ENCODE measurements around the gene RPGRIP1L. TPM values are rescaled to one million over a fixed set of nuclear protein-coding genes. Genes with fewer than 3 reads are reported as not detected.

RPGRIP1L gene
- total and polyA plus RNA-seq, 2 donors (not counting 1 experiment from before 2014, with no cell fraction given), result 7.4 to 13.0 TPM

- Histone ChIP-seq H2AFZ (ENCODE audit: low read length) (no peak overlapping the region), H3K4me1 (ENCODE audit: control insufficient read depth, extremely low read depth, insufficient read depth, low read length) (no peaks in the 10 kb centered on the region), H3K27me3 (ENCODE audit: control insufficient read depth, insufficient read depth, low read length) (no peaks in the 10 kb centered on the region), H3K4me2 (ENCODE audit: extremely low read depth, insufficient read depth, low read length) (no peak overlapping the region), H3K9ac (ENCODE audit: insufficient read depth, low read length) (no peak overlapping the region), H3K27ac (ENCODE audit: insufficient read depth, low read length) (no peak overlapping the region), H4K20me1 (ENCODE audit: control insufficient read depth, extremely low read depth, insufficient read depth, low read length) (no peaks in the 10 kb centered on the region), H3K36me3 (ENCODE audit: control insufficient read depth, insufficient read depth, low read length) (no peaks in the 10 kb centered on the region), H3K4me3 (replicated peaks in 1 of 4; ENCODE audit: control extremely low read depth in 1 of 4, insufficient read depth in 1 of 4, low read depth in 3 of 4, low read length in 4 of 4) (no peak overlapping the region), H3K9me3 (ENCODE audit: control insufficient read depth, insufficient read depth, low read depth, low read length) (no peaks in the 10 kb centered on the region), H3K79me2 (ENCODE audit: control insufficient read depth, insufficient read depth, low read length) (peaks cover 31% of the 10 kb centered on the region)
- no peak for DNase-seq (ENCODE audit: low read depth in 2 of 2)
- TF ChIP-seq CTCF (conservative IDR thresholded peaks at IDR 0.05 in 1 of 2, IDR thresholded peaks at IDR 0.05 in 1 of 2; ENCODE audit: low read depth in 1 of 2, low read length in 2 of 2), result no peak
- no peak for TF ChIP-seq EZH2 (IDR thresholded peaks at IDR 0.05; ENCODE audit: low read length, missing control alignments)
These were observed 8.4 kb upstream of the RPGRIP1L start for GRCh38 chr16:53712065-53712464.

GRCh38 chr16:53711390-53711789 is 7.7 kb upstream of the RPGRIP1L start:
- H3K4me2 ChIP-seq (ENCODE audit: extremely low read depth, insufficient read depth, low read length), result no peak overlapping the region
- H3K27me3 ChIP-seq (ENCODE audit: control insufficient read depth, insufficient read depth, low read length), result no peaks in the 10 kb centered on the region
- H2AFZ ChIP-seq (ENCODE audit: low read length), result no peak overlapping the region
- no peak overlapping the region for H3K27ac ChIP-seq (ENCODE audit: insufficient read depth, low read length)
- DNase-seq (ENCODE audit: low read depth in 2 of 2), result no peak
- H3K4me3 ChIP-seq (replicated peaks in 1 of 4; ENCODE audit: control extremely low read depth in 1 of 4, insufficient read depth in 1 of 4, low read depth in 3 of 4, low read length in 4 of 4), result no peak overlapping the region
- TF ChIP-seq CTCF (conservative IDR thresholded peaks at IDR 0.05 in 1 of 2, IDR thresholded peaks at IDR 0.05 in 1 of 2; ENCODE audit: low read depth in 1 of 2, low read length in 2 of 2) (no peak), EZH2 (IDR thresholded peaks at IDR 0.05; ENCODE audit: low read length, missing control alignments) (no peak)
- H3K9ac ChIP-seq (ENCODE audit: insufficient read depth, low read length), result no peak overlapping the region
- no peaks in the 10 kb centered on the region for H3K4me1 ChIP-seq (ENCODE audit: control insufficient read depth, extremely low read depth, insufficient read depth, low read length)
- H3K9me3 ChIP-seq (ENCODE audit: control insufficient read depth, insufficient read depth, low read depth, low read length), result no peaks in the 10 kb centered on the region
- H3K36me3 ChIP-seq (ENCODE audit: control insufficient read depth, insufficient read depth, low read length), result no peaks in the 10 kb centered on the region
- peaks cover 36% of the 10 kb centered on the region for H3K79me2 ChIP-seq (ENCODE audit: control insufficient read depth, insufficient read depth, low read length)
- H4K20me1 ChIP-seq (ENCODE audit: control insufficient read depth, extremely low read depth, insufficient read depth, low read length), result no peaks in the 10 kb centered on the region

- no peaks in the 10 kb centered on the region for H4K20me1 ChIP-seq (ENCODE audit: control insufficient read depth, extremely low read depth, insufficient read depth, low read length)
- H3K79me2 ChIP-seq (ENCODE audit: control insufficient read depth, insufficient read depth, low read length), result peaks cover 47% of the 10 kb centered on the region
- no peak overlapping the region for H3K4me3 ChIP-seq (replicated peaks in 1 of 4; ENCODE audit: control extremely low read depth in 1 of 4, insufficient read depth in 1 of 4, low read depth in 3 of 4, low read length in 4 of 4)
- H3K27ac ChIP-seq (ENCODE audit: insufficient read depth, low read length), result no peak overlapping the region
- no peak for TF ChIP-seq EZH2 (IDR thresholded peaks at IDR 0.05; ENCODE audit: low read length, missing control alignments)
- no peak for TF ChIP-seq CTCF (conservative IDR thresholded peaks at IDR 0.05 in 1 of 2, IDR thresholded peaks at IDR 0.05 in 1 of 2; ENCODE audit: low read depth in 1 of 2, low read length in 2 of 2)
- no peak for DNase-seq (ENCODE audit: low read depth in 2 of 2)
- H3K27me3 ChIP-seq (ENCODE audit: control insufficient read depth, insufficient read depth, low read length), result no peaks in the 10 kb centered on the region
- H3K36me3 ChIP-seq (ENCODE audit: control insufficient read depth, insufficient read depth, low read length), result no peaks in the 10 kb centered on the region
- H3K4me2 ChIP-seq (ENCODE audit: extremely low read depth, insufficient read depth, low read length), result no peak overlapping the region
- no peaks in the 10 kb centered on the region for H3K9me3 ChIP-seq (ENCODE audit: control insufficient read depth, insufficient read depth, low read depth, low read length)
- H3K4me1 ChIP-seq (ENCODE audit: control insufficient read depth, extremely low read depth, insufficient read depth, low read length), result no peaks in the 10 kb centered on the region
- H2AFZ ChIP-seq (ENCODE audit: low read length), result no peak overlapping the region
- no peak overlapping the region for H3K9ac ChIP-seq (ENCODE audit: insufficient read depth, low read length)
These were observed 4.8 kb upstream of the RPGRIP1L start for GRCh38 chr16:53708490-53708889.

All from fibroblast of lung (primary cell).